22Rv1 (cell line): Measurements from ENCODE around the gene PAX3.

Experiments used
- H3K27ac ChIP-seq: fragments of 450-650 bp; 2 replicates; pipeline ENCODE4 v1.5.1; 2017
- CTCF ChIP-seq: fragments of 450-650 bp; IDR thresholded peaks from 2 replicates; pipeline ENCODE4 v1.5.1; 2017; ENCODE audit warnings: mild to moderate bottlenecking
- ZFX ChIP-seq: fragments of 450-650 bp; IDR thresholded peaks from 2 replicates; pipeline ENCODE4 v1.6.1; 2017; ENCODE audit warnings: antibody characterized with exemption, borderline replicate concordance

PAX3 gene

GRCh38 chr2:222289278-222290160 lies 9.3 kb downstream of the PAX3 start:
- TF ChIP-seq ZFX (no peak), CTCF (no peak)
- no peak overlapping the region for H3K27ac ChIP-seq

GRCh38 chr2:222288590-222289277 lies 10.1 kb downstream of the PAX3 start:
- TF ChIP-seq CTCF (no peak), ZFX (no peak)
- no peak overlapping the region for H3K27ac ChIP-seq

GRCh38 chr2:222287862-222288479 lies 10.8 kb downstream of the PAX3 start:
- H3K27ac ChIP-seq: no peak overlapping the region
- no peak for TF ChIP-seq ZFX
- TF ChIP-seq CTCF: no peak

GRCh38 chr2:222284466-222284865 lies 14.3 kb downstream of the PAX3 start:
- TF ChIP-seq ZFX (no peak), CTCF (no peak)
- H3K27ac ChIP-seq: no peak overlapping the region

GRCh38 chr2:222283634-222284033 lies 15.2 kb downstream of the PAX3 start:
- no peak overlapping the region for H3K27ac ChIP-seq

GRCh38 chr2:222281506-222281905 lies 17.3 kb downstream of the PAX3 start:
- TF ChIP-seq CTCF (no peak), ZFX (no peak)
- no peak overlapping the region for H3K27ac ChIP-seq

More at GRCh38 chr2:222283634-222284033, 15.2 kb downstream of the PAX3 start:
- TF ChIP-seq ZFX (no peak), CTCF (no peak)

GRCh38 chr2:222280795-222281194 lies 18.0 kb downstream of the PAX3 start:
- TF ChIP-seq ZFX (no peak), CTCF (no peak)
- no peak overlapping the region for H3K27ac ChIP-seq
